Stomach (tissue), 9 donors: ENCODE measurements around the gene IGFN1. TPM values are rescaled to one million over a fixed set of nuclear protein-coding genes. Genes with fewer than 3 reads are reported as not detected.

Source experiments
- DNase-seq, 2 donors: peaks; one replicate each; pipeline versions ENCODE4 v3.0.0 to v3.0.0-alpha.2; 2013 to 2019
- H3K27ac ChIP-seq, 5 donors: fragments of 200-600 bp in 4 of 5; sonication (generic) in 4 of 5; one replicate each; pipeline ENCODE4 v1.5.1; 2013 to 2019; ENCODE audit warnings: mild to moderate bottlenecking in 1 of 5, moderate library complexity in 1 of 5
- H3K27me3 ChIP-seq, 3 donors: fragments of 200-600 bp; sonication (generic); one replicate each; pipeline ENCODE4 v1.5.1; 2017 to 2019; ENCODE audit warnings: mixed run types in 1 of 3
- H3K36me3 ChIP-seq, 4 donors: fragments of 200-600 bp; sonication (generic); 1 replicate in 3 of 4; 2 replicates in 1 of 4; pipeline ENCODE4 v1.5.1; 2016 to 2019
- H3K4me1 ChIP-seq, 4 donors: fragments of 200-600 bp; sonication (generic); one replicate each; pipeline ENCODE4 v1.5.1; 2016 to 2019
- H3K4me3 ChIP-seq, 4 donors: fragments of 200-600 bp; sonication (generic) in 3 of 4; one replicate each; pipeline ENCODE4 v1.5.1; 2016 to 2019; ENCODE audit warnings: mild to moderate bottlenecking in 1 of 4
- H3K9me3 ChIP-seq, 4 donors: fragments of 200-600 bp; sonication (generic); one replicate each; pipeline ENCODE4 v1.5.1; 2016 to 2019
- CTCF ChIP-seq, 7 experiments: fragments of 450-650 bp in 4 of 7; fragments of 200-600 bp in 3 of 7; sonication (generic) in 3 of 7; IDR thresholded peaks; one replicate each; pipeline ENCODE4 v1.5.1; 2016 to 2019; ENCODE audit warnings: antibody characterized with exemption in 7 of 7, control low read depth in 2 of 7, mild to moderate bottlenecking in 1 of 7
- EP300 ChIP-seq: sonication (generic); formaldehyde crosslinking; IDR thresholded peaks from one replicate; pipeline ENCODE4 v1.6.1; 2017; ENCODE audit warnings: antibody characterized with exemption
- POLR2A ChIP-seq, 4 donors: fragments of 450-650 bp; IDR thresholded peaks; one replicate each; pipeline ENCODE4 v1.6.1; 2016; ENCODE audit warnings: antibody characterized with exemption in 4 of 4, control low read depth in 2 of 4, mild to moderate bottlenecking in 1 of 4, moderate library complexity in 1 of 4
- POLR2AphosphoS5 ChIP-seq, 3 donors: sonication (generic); formaldehyde crosslinking; IDR thresholded peaks; one replicate each; pipeline ENCODE4 v1.6.1; 2016; ENCODE audit warnings: antibody characterized with exemption in 3 of 3
- WGBS, 5 donors: extraction: QIAGEN DNeasy Blood & Tissue Kit in 3 of 5; methylation state at CpG; one replicate each; pipeline versions ENCODE4 v1.1.5 to v1.1.7; 2013 to 2018; 5-methylcytosine and 5-hydroxymethylcytosine counted together
- intact Hi-C: fragments of 100-400 bp; cut with DNase I; formaldehyde crosslinking; loops from one replicate; pipeline ENCODE4 v1.15.1; 2023; ENCODE audit warnings: low total_unique reads
- polyA plus RNA-seq, 3 donors: library from polyadenylated mRNA; stranded (reverse); fragments of 200-250 nt; gene quantifications; one replicate each; pipeline ENCODE4 v1.2.3, GENCODE V29; 2013
- total RNA-seq, 5 donors: library from RNA; depleted of rRNA; stranded (reverse); fragments of >200 nt; gene quantifications; one replicate each; pipeline versions ENCODE4 v1.1.0 to v1.2.3, GENCODE V29; 2014 to 2016
- donor health status: healthy with polysubstance abuse.
- donor health status: Bipolar disorder and iron deficiency.
- donor health status: healthy.

Gene IGFN1
- total and polyA plus RNA-seq, 8 donors: under 0.01 to 0.55 (median 0.05) TPM; not detected in 3

- no peaks in the 10 kb centered on the region for H3K27me3 ChIP-seq
- no peak for DNase-seq
- H3K27ac ChIP-seq: no peak overlapping the region
- H3K4me1 ChIP-seq: peaks cover 0 to 9% (median 2%) of the 10 kb centered on the region in 4 donors
- no peaks in the 10 kb centered on the region for H3K9me3 ChIP-seq
- peaks cover 58 to 98% (median 95%) of the 10 kb centered on the region in 4 donors for H3K36me3 ChIP-seq
- intact Hi-C loops: no loop called here
- TF ChIP-seq POLR2A (IDR thresholded peaks at IDR 0.05): no peak
- no peak for TF ChIP-seq EP300
- no peak for TF ChIP-seq CTCF (IDR thresholded peaks at IDR 0.05)
- TF ChIP-seq POLR2AphosphoS5 (IDR thresholded peaks at IDR 0.05): no peak
- 68 to 88% (median 84%) methylated on average over 7 of the region's 7 CpGs for WGBS, 5 donors
- no peak overlapping the region for H3K4me3 ChIP-seq
These were observed 44.8 kb upstream of the IGFN1 start for GRCh38 chr1:201145816-201146215.

- Histone ChIP-seq H3K9me3 (no peaks in the 10 kb centered on the region), H3K4me1 (peaks cover 0 to 9% (median 3%) of the 10 kb centered on the region in 4 donors), H3K27ac (no peak overlapping the region), H3K27me3 (no peaks in the 10 kb centered on the region), H3K4me3 (no peak overlapping the region), H3K36me3 (peaks cover 57 to 98% (median 93%) of the 10 kb centered on the region in 4 donors)
- DNase-seq: no peak
- intact Hi-C loops: no loop called here
- 90 to 95% (median 91%) methylated on average over 16 to 17 of the region's 17 CpGs for WGBS, 5 donors
- TF ChIP-seq EP300 (no peak), POLR2AphosphoS5 (IDR thresholded peaks at IDR 0.05) (no peak), CTCF (IDR thresholded peaks at IDR 0.05) (no peak), POLR2A (IDR thresholded peaks at IDR 0.05) (no peak)
These were observed 43.8 kb upstream of the IGFN1 start for GRCh38 chr1:201146626-201147390.

GRCh38 chr1:201147396-201148015 is 43.1 kb upstream of the IGFN1 start:
- H3K27ac ChIP-seq: no peak overlapping the region
- DNase-seq: no peak
- peaks cover 53 to 93% (median 87%) of the 10 kb centered on the region in 4 donors for H3K36me3 ChIP-seq
- no peak overlapping the region for H3K4me3 ChIP-seq
- intact Hi-C loops: no loop called here
- 81 to 92% (median 89%) methylated on average over 12 to 13 of the region's 13 CpGs for WGBS, 5 donors
- H3K27me3 ChIP-seq: no peaks in the 10 kb centered on the region
- TF ChIP-seq POLR2AphosphoS5 (IDR thresholded peaks at IDR 0.05) (no peak), CTCF (IDR thresholded peaks at IDR 0.05) (no peak), POLR2A (IDR thresholded peaks at IDR 0.05) (no peak), EP300 (no peak)
- no peaks in the 10 kb centered on the region for H3K9me3 ChIP-seq
- H3K4me1 ChIP-seq: peaks cover 0 to 13% (median 6%) of the 10 kb centered on the region in 4 donors

GRCh38 chr1:201149400-201149799 is 41.2 kb upstream of the IGFN1 start:
- intact Hi-C loops: no loop called here
- TF ChIP-seq POLR2AphosphoS5 (IDR thresholded peaks at IDR 0.05) (no peak), EP300 (no peak), CTCF (IDR thresholded peaks at IDR 0.05) (peak in 3 of 7 experiments; percentile 21 to 55 (median 40))
- Histone ChIP-seq H3K4me1 (peaks cover 10 to 27% (median 18%) of the 10 kb centered on the region in 4 donors), H3K36me3 (peaks cover 39 to 74% (median 68%) of the 10 kb centered on the region in 4 donors), H3K4me3 (no peak overlapping the region), H3K27me3 (no peaks in the 10 kb centered on the region), H3K27ac (no peak overlapping the region), H3K9me3 (no peaks in the 10 kb centered on the region)
- WGBS, 5 donors: 64 to 75% (median 75%) methylated on average over 4 of the region's 4 CpGs
- DNase-seq: peak in 1 of 2 donors; percentile 64
